Mesodermal cell (in vitro differentiated cells): Measurements from ENCODE around the gene SNX9.
"Not testable (repeated sequence)": the region's sequence is repeated elsewhere in the genome, so short reads cannot be mapped to it uniquely, and the experiment has no call there.

Source experiments
- H3K27ac ChIP-seq: 2 replicates; pipeline ENCODE4 v1.7.0; 2013; ENCODE audit warnings: mild to moderate bottlenecking, low read depth, low read length, moderate library complexity; ENCODE audit not compliant: severe bottlenecking
- H3K36me3 ChIP-seq: 2 replicates; pipeline ENCODE4 v1.7.1; 2013; ENCODE audit warnings: mild to moderate bottlenecking, low read length, moderate library complexity; ENCODE audit not compliant: control insufficient read depth, insufficient read depth
- H3K4me1 ChIP-seq: one replicate; pipeline ENCODE4 v1.7.1; 2013; ENCODE audit warnings: mild to moderate bottlenecking, low read length; ENCODE audit not compliant: insufficient read depth, control insufficient read depth, poor library complexity, severe bottlenecking
- H3K4me3 ChIP-seq: 2 replicates; pipeline ENCODE4 v1.7.0; 2013; ENCODE audit warnings: low read length, control low read depth, mild to moderate bottlenecking; ENCODE audit not compliant: insufficient read depth, poor library complexity, severe bottlenecking; ENCODE audit errors: extremely low read depth
- H3K9me3 ChIP-seq: 2 replicates; pipeline ENCODE4 v1.7.1; 2013; ENCODE audit warnings: mild to moderate bottlenecking, low read length, moderate library complexity; ENCODE audit not compliant: control insufficient read depth
- WGBS, 2 experiments: methylation state at CpG; one replicate each; pipeline ENCODE4 v1.1.5; 2013; ENCODE audit warnings: missing lambda C conversion rate in 2 of 2; ENCODE audit not compliant: insufficient coverage in 2 of 2; 5-methylcytosine and 5-hydroxymethylcytosine counted together

Gene SNX9

GRCh38 chr6:157929765-157930319 is 106.8 kb downstream of the SNX9 start:
- no peaks in the 10 kb centered on the region for H3K4me1 ChIP-seq
- H3K4me3 ChIP-seq = no peak overlapping the region
- peaks cover 77% of the 10 kb centered on the region for H3K36me3 ChIP-seq
- H3K9me3 ChIP-seq = no peaks in the 10 kb centered on the region
- no peak overlapping the region for H3K27ac ChIP-seq
- WGBS, 2 experiments = 75% methylated on average over 1 of the region's 3 CpGs; no CpG with 5 or more reads in 1 of the 2 experiments

- WGBS, 2 experiments = 88 to 100% methylated on average over 1 of the region's 2 CpGs
- H3K4me1 ChIP-seq = no peaks in the 10 kb centered on the region
- H3K9me3 ChIP-seq = no peaks in the 10 kb centered on the region
- peaks cover 91% of the 10 kb centered on the region for H3K36me3 ChIP-seq
- H3K27ac ChIP-seq = no peak overlapping the region
- H3K4me3 ChIP-seq = no peak overlapping the region
Observed at GRCh38 chr6:157935786-157936185, 112.7 kb downstream of the SNX9 start.

GRCh38 chr6:157937318-157937717 is 114.3 kb downstream of the SNX9 start:
- Histone ChIP-seq H3K4me3 (no peak overlapping the region), H3K9me3 (no peaks in the 10 kb centered on the region), H3K4me1 (no peaks in the 10 kb centered on the region), H3K36me3 (peaks cover 89% of the 10 kb centered on the region), H3K27ac (no peak overlapping the region)
- WGBS, 2 experiments = 100% methylated on average over 1 of the region's 3 CpGs

GRCh38 chr6:157937916-157938315 is 114.9 kb downstream of the SNX9 start:
- WGBS, 2 experiments = 96 to 100% methylated on average over 3 to 5 of the region's 6 CpGs
- Histone ChIP-seq H3K4me3 (no peak overlapping the region), H3K27ac (no peak overlapping the region), H3K9me3 (no peaks in the 10 kb centered on the region), H3K36me3 (peaks cover 89% of the 10 kb centered on the region), H3K4me1 (no peaks in the 10 kb centered on the region)

GRCh38 chr6:157940375-157941036 is 117.5 kb downstream of the SNX9 start:
- peaks cover 94% of the 10 kb centered on the region for H3K36me3 ChIP-seq
- H3K27ac ChIP-seq, H3K9me3 ChIP-seq, H3K4me1 ChIP-seq, H3K4me3 ChIP-seq: not testable (repeated sequence)
- WGBS, 2 experiments = 97 to 100% methylated on average over 9 to 10 of the region's 12 CpGs

- H3K27ac ChIP-seq = no peak overlapping the region
- 94 to 99% methylated on average over 9 of the region's 13 CpGs for WGBS, 2 experiments
- H3K4me3 ChIP-seq = no peak overlapping the region
- no peaks in the 10 kb centered on the region for H3K9me3 ChIP-seq
- peaks cover 94% of the 10 kb centered on the region for H3K36me3 ChIP-seq
- no peaks in the 10 kb centered on the region for H3K4me1 ChIP-seq
Observed at GRCh38 chr6:157941101-157941863, 118.2 kb downstream of the SNX9 start.

- Histone ChIP-seq H3K9me3 (no peaks in the 10 kb centered on the region), H3K36me3 (peaks cover 93% of the 10 kb centered on the region), H3K4me3 (no peak overlapping the region), H3K4me1 (no peaks in the 10 kb centered on the region), H3K27ac (no peak overlapping the region)
- 94 to 95% methylated on average over 13 to 14 of the region's 14 CpGs for WGBS, 2 experiments
Observed at GRCh38 chr6:157942351-157942750, 119.3 kb downstream of the SNX9 start.

GRCh38 chr6:157943249-157943963 is 120.4 kb downstream of the SNX9 start:
- Histone ChIP-seq H3K27ac (no peak overlapping the region), H3K4me3 (no peak overlapping the region), H3K9me3 (no peaks in the 10 kb centered on the region), H3K4me1 (no peaks in the 10 kb centered on the region), H3K36me3 (peaks cover 83% of the 10 kb centered on the region)
- 96 to 97% methylated on average over 12 to 15 of the region's 16 CpGs for WGBS, 2 experiments

GRCh38 chr6:157943964-157944283 is 120.9 kb downstream of the SNX9 start:
- H3K36me3 ChIP-seq = peaks cover 78% of the 10 kb centered on the region
- H3K9me3 ChIP-seq = no peaks in the 10 kb centered on the region
- no peak overlapping the region for H3K27ac ChIP-seq
- no peak overlapping the region for H3K4me3 ChIP-seq
- H3K4me1 ChIP-seq = no peaks in the 10 kb centered on the region
- WGBS, 2 experiments = 91 to 99% methylated on average over 13 to 14 of the region's 15 CpGs

GRCh38 chr6:157944983-157945931 is 122.2 kb downstream of the SNX9 start:
- no peaks in the 10 kb centered on the region for H3K4me1 ChIP-seq
- WGBS, 2 experiments = 91 to 92% methylated on average over 6 to 8 of the region's 14 CpGs
- peaks cover 5% of the 10 kb centered on the region for H3K9me3 ChIP-seq
- H3K27ac ChIP-seq = no peak overlapping the region
- no peak overlapping the region for H3K4me3 ChIP-seq
- peaks cover 64% of the 10 kb centered on the region for H3K36me3 ChIP-seq
